HG03196 (cell line): Measurements from ENCODE around the gene ACP1.

Source experiments
- ATAC-seq: cut with Tn5 transposase; IDR thresholded peaks from one replicate; pipeline ENCODE4 v1.9.1; 2021; ENCODE audit not compliant: unreplicated experiment

Gene ACP1

DNA sequence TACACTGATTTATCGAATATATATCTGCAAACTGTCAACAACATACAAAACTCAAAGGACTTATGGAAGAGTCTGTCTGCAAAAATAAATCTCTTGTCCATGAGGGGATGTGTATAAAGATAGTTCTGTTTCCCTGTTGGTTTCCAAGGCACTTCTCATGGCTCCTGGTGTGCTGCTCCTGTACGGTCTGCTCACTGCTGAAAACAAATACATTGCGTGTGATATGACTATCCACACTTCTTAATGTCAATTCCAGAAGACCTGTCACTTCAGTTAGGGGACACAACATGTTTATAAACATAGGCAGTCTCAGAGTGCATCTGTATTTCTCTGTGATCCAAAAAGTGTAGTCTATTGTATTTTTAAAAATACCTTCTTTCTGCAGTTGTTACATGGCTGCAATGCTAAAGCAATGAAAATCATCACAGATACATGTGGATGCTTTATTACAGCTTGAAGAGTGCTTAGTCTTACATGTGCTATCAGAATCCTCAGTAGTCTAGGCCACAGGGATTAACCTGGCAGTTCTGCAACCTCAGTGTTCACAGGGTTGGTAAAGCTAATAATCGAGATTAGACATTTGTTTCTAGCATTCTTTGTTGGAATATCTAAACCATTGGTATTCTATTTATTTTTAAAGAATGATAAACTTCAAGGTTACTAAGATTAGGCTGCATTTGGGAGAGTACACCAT is 15.4 kb downstream of the ACP1 start:
- ATAC-seq, result no peak

DNA sequence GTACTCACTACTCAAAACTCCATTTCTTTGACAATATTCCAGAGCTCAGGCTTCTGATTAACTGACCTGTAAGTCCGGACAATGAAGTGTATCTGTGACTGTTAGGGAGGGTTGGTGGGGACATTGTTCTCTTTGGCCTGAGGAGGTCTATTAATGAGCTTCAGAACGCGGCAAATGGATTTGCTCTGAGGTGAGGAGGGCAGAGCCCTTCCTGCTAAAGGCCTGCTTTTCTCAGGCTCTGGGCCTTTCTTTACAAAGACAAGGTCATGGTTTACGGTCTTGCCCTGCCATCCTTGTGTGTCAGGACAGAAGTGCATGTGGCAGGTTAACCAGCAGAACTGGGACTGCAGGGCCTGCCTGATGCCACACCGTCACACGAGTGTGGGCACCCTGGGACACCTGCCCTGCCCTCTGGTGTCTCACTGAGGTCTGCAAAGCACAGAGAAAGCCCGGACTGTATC is 15.9 kb downstream of the ACP1 start:
- ATAC-seq, result no peak

DNA sequence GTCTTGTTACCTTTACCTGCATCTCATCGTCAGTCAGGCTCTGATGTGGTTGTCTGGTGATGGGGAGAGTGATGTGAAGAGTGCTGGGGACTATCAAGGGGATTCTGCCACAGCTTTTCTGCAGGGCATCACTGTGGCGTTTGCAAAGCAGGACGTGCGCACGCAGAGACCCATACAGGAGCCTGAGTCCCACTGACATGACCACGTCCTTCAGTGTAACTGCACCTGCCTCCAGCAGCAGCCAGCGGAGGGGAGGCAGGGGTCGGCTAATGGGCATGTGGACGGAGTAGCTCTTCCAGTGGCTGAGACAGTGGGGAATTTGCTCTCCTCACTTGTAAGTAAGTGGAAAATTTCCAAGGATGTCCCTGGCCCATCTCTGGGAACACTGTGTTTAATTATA is 16.6 kb downstream of the ACP1 start:
- ATAC-seq, result no peak

DNA sequence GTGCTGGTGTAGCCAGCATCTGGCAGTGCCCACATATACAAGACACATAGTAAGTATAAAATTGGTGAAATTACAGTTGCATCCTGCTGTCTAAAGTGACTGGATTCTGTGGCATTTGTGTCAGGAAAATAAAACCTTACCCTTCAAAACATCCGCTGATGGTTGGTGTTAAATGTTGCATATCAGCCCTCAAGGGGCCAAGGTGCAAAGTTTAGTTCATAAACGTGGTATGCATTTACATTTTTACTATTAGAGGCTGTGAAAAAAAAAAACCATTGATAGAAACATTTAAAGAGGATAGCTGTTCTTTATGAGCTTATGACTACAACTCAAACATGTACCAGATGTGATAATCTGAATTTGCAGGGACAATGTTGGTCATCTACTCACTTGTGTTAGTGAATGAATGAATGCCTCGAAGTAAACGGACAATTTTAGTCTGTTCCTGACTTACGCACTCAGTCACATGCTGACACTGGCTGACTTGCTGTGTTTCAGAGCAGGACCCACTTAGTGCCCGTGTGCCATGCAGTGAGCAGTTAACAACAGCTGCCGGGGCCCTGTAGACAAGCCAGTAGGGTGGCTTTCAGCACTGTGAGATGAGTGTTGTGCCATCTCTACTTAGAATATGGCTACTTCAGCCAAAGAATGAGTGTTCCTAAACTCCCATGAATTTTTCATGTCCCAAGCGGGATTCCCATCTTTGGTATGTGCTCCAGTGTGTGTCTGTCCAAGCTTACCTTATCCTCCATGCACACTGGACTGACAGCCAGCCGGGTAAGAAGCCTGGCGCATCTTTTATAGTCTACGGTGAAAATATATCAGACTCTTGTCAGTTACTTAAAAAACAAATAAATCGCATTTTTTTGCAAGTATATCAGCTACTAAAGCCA is 17.9 kb downstream of the ACP1 start:
- no peak for ATAC-seq

DNA sequence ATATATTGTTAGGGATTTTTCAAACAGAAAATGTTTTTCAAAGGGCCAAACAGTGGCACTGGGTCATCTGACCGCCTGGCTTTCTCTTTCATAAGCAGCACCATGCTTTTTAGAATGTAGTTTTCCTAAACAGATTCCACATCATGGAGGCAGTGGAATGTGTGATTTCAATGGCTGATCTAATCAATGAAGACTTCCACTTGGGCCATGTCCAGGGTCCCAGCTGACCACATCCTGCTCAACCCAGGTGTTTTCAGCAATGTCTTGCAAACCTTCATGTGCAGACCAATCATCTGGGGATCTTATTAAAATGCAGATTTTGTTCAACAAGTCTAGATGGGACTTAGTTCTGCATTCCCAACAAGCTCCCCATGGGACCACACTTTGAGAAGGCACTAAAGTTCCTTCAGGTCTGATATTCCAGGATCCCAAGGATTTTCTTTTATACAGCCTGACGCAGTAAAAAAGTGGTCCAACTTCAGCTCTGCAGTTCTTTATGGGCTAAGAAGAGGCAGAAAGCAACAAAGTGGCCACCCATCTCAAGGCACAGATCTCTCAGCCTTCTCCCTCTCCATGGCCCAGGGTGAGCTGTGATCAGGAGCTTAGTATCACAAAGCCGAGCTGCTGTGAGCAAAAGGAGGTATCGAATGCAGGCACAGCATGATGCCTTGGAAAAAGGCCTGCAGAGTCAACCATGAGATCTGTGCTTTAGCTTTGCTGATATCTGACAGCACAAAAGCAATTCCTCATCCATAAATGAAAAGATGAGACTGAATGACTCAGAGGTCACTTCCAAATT is 19.4 kb downstream of the ACP1 start:
- no peak for ATAC-seq

DNA sequence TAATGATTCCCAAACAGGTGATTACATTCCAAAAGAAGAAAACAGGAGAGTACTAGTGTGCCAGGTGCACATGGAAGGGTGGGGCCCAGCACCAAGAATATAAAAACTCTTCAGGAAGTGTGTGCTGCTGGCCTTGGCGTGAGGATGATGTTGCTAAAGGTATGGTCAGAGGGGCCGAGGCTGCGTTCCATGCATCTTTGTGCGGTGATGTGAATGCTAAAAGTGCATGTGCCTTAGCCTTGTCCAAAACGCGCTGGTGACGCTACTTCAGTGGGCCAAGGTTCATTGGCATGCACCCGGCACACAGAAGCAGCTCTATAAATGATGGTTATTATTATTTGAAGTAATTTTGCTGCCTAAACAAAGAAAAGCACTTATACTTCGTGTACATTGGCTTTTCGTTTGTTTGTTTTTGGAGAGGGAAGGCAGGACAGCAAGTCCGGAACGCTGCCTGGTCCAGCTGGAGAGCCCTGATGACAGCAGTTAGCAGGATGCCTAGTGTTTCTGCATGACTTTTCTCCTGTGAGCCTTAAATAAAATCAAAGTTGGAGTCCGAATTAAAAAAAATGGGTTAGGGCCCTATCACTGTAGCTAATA is 20.2 kb downstream of the ACP1 start:
- ATAC-seq, result no peak

DNA sequence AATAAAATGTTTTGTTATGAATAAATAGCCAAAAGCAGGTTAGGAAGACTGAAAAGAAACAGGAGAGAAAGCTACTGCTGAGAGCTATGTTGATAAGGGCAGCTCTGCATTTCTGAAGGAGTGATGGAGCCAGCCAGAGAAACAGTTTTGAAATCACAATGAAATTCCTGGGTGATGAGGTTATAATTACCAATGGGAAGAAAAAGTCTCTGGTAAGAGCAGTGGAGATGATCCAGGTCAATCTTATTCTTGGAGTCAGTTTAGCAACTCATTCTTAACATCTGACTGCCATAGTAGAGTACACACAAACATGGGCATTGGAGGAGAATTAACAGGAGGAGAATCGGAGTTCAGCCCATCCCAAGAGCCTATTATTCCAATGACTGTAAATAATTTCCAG is 20.8 kb downstream of the ACP1 start:
- ATAC-seq, result no peak

DNA sequence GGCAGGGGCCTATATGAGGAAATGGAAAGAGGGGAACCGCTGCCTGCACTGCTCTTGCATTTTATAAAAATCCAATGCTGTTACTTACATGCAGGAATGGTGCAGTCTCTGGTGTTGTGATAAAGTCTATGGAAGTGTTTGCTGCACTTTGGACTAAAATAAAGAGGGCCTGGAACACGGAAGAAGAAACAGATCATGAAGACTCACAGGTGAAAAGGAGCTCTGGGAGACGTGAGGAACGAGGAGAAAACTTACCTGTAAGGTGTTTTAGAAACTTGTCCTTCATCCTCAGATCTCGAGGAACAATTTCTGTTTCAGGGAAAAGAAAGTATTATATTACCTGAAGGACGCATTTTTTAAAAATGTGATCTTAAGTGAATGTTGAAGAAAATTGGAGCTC is 21.3 kb downstream of the ACP1 start:
- no peak for ATAC-seq

DNA sequence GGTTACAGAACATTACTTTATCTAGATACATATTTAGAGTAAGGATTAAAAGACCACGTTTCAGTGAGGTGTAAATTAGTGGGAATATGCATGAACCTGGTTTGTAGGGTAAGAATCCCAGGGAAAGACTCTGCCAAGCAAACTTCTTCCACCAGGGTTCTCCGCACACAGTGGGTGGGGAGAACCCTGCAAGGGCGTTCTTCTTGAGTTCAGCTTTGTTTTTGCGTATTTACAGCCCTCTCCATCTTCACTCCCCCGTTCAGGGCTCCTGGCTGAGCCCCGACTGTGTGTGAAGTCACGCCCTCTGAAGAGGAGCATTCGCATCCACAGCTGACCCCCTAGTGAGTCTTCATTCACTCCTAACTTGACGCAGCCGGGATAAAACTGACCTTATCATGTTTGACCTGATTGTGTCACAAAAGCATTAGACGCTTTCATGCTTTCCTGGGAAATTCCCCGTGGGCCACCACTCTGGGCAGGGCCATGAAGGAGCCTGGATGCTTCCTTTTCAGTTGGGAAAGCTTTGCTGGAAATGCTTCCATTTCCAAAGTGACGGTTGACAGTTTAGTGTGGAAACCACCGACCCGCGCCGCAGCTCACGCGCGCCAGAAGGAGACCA is 22.1 kb downstream of the ACP1 start:
- ATAC-seq, result no peak

DNA sequence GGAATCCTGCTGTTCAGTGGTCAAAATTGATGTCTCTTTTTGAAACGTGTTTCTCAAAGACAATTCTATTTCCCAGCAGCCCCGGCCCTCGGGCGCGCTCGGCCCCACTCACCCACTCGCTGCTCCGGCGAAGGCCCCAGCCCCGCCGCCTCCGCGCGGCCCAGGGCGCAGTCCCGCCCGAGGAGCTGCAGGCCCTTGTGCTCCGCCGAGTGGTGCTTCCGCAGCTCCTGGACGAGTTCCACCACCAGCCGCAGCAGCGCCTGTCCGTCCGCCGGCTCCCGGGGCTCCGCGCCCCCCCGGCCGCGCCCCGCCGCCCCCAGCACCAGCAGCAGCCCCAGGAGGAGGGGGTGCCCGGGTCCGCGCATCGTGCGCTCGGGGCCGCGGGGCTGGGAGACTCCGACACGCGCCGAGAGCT is 22.7 kb downstream of the ACP1 start:
- ATAC-seq, result no peak

DNA sequence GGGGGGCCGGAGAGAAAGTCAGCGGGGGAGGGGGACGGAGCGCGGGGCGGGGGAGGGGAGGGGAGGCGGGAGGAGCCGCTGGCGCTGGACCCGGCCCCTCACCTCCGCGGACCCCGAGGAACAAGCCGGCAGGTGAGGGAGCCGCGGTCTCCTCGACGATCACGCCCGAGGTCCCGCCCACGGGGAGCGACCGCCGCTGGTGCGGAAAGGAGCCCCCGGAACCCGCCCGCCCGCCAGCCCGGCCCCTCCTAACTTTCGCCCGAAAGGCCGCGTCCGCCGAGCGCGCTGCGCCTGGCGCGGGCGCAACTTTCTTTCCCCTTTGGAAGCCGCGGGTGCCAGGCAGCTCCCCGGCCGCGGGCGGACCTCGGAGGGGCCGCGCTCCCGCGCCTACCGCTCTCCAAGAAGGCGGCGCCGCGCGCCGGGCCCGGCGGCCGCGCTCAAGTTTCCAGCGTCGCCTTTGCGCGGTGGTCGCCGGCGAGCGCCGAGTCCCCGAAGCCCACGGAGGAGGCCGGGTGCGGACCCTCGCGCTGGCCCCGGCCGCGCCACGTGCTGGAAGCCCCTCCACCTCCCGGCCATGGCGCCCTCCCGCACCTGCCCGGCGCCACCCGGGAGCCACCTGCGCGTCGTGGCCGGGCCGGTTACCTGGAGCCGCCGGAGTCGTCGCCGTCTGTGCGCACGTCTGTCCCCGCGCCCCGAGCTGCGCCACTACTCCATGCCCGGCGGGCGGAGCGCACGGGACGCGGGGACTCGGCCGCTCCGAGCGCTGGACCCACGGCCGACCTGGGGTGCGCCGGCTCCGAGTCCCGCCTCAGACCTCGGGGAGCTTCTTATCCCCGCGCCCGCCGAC is 23.4 kb downstream of the ACP1 start, which contains the start of gene ALKAL2:
ALKAL2 (minus strand) TSS at position 181 of the 847 bp plus-strand sequence. CDS start 256 bp downstream, outside the sequence.
- no peak for ATAC-seq

DNA sequence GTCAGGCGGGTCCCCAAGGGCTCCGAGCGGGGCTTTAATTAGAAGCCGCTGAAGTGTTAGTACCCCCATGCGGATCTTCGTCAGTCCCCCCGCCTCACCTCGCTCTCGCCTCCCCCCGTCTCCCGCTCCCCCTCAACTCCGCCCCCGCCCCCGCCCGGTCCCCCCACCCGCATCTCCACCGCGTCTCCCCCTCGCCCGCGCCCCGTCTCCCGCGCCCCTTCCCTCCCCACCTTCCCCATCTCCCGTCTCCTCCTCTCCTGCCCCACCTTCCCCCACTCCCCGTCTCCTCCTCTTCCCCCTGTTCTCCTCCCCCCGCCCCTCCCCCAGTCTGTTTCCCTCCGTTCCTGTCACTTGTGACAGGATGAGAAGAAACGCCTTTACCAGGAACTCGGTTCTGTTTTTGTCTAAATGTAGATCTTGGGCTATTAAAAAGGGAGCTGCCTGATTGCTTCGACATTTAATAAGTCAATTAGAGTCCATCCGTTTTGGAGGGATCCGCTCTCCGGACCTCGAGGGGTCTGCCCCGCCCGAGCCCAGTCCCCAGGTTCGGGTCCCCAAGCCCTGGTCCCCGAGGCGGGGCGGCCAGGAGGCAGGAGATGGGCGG is 24.1 kb downstream of the ACP1 start:
- no peak for ATAC-seq

DNA sequence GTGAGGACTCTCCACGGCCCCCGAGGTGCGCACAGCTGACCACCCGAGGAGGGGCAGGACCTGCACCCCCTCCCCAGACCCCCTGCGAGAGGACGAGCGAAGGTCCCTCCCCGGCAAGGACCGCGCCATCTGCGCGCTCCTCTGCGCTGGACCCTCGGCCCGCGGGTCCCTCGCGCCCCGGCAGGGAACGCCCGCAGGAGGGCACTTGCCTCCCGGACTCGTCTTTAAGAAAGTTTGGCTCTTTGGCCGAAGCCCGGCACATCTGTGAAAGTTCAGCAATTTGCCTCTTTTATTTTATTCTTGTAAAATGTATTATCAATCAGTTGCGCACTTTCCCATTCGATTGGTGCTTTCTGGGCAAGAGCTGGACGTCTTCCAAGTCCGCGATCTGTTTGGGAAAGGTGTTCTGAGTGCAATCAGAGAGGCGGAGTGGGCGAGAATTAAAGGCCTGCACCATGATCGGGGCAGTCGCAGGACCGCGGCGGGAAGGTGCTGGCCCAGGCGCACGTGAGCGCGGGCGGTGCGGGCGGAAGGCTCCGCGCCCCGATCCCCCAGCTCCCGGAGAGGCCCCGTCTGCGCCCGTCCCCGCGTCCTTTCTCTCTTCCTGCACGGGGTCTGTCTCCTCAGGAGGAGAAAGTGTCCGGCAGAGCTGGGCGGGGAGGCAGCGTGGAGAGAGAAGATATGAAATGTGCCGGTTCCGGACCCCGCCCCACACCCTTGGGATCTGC is 24.8 kb downstream of the ACP1 start:
- no peak for ATAC-seq

DNA sequence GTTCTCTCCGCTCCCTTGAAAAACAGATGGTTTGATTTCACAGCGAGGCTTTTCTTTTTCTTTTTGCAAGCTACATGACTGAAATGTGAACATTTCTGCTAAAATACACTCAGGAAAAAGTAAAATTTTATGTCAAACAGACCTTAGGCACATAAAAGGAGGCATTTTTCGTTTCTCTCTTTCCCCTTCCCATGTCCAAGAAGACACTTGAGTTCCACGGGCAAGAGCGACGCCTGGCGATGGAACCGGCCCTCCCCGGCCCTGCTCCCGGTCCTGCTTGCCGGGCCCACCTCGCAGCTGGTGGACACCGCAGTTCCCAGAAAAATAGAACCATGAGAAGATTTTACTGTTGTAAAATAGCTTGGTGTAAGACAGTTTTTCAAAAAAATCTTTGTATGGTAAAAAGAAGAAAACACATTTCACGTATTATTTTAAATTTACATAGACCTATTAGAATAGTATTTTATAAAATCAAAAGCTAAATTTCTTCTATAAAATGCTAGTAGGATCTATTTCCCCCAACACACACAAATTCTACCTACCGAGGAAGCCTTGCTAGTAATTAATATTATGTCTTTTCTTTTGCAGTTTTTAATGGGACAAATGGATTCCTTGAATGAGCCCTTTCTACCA is 25.5 kb downstream of the ACP1 start:
- no peak for ATAC-seq

DNA sequence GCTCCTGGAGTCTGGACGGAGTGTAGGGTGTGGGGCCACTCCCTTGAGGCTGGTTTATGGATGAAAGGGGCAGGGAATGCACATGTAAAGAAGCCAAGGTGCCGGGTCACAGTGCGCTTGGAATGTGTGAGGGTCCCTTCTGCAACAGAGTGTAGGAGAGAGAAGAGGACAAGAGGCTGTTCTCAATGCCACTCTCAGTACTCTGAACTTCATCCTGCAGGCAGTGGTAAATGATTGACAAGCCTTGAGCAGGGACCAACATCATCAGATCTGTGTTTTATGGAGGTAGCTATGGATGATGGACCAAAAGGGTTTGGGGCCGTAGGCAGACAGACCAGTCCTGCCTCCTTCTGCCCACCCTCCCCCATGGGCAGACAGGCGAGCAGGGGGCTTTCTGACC is 30.3 kb downstream of the ACP1 start:
- ATAC-seq, result no peak

DNA sequence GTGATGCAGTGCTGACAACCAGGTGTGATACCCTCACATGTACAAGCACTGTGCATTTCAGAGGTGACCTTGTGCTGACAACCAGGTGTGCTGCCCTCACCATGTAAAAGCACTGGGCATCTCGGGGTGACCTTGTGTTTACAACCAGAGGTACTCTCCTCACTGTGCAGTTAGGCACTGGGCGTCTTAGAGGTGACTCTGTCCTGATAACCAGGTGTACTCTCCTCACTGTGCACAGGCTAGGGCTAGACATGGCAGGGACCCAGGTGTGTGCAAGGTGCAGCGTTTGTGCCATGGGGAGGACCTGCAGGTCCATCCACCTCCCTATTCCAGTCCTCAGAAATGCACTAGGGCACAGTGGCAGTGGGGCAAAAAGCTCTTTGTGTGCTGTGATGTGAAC is 31.6 kb downstream of the ACP1 start:
- ATAC-seq, result no peak

DNA sequence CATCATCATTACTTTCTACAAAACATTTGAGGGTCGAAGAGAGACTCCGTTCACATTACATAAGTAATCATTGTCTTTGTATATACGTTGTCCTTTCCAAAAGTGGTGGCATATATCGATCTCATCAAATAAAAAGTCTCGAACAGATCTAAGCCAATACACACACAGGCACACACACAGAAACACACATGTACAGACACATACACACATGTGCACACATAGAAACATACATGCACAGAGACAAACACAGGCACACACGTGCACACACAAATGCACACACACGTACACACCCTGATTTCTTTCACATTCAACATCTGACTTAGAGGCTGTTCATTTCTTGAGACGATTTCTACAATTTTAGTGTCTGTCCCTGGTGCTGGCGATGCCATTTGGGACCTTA is 40.6 kb downstream of the ACP1 start:
- ATAC-seq, result no peak
